WTC11 (cell line): ENCODE results near the gene FNIP2. TPM values are rescaled to one million over a fixed set of nuclear protein-coding genes. Genes with fewer than 3 reads are reported as not detected.

Experiments used
- ATAC-seq: fragments of 200-7000 bp; cut with Tn5 transposase; 2 replicates; pipeline ENCODE4 v1.10.0; 2021; ENCODE audit warnings: mild to moderate bottlenecking, moderate library complexity
- CTCF ChIA-PET: fragments of 300-600 bp; sonication (Branson Sonifier 250); formaldehyde crosslinking; loops from one replicate; lab custom pipeline; 2021; ENCODE audit warnings: antibody characterized with exemption; lab: Charles Lee
- POLR2A ChIA-PET: fragments of 350-600 bp; sonication (Branson Sonifier 250); formaldehyde crosslinking; loops from one replicate; lab custom pipeline; 2021; ENCODE audit warnings: antibody characterized with exemption; lab: Charles Lee
- DNase-seq: peaks from one replicate; pipeline ENCODE4 v3.0.0; 2021; ENCODE audit warnings: low spot score
- H3K27ac Mint-ChIP-seq: 2 replicates; pipeline ENCODE4 v1.8.0; 2021; ENCODE audit warnings: mixed read lengths
- H3K27me3 Mint-ChIP-seq: 2 replicates; pipeline ENCODE4 v1.8.0; 2021; ENCODE audit warnings: low read depth, mild to moderate bottlenecking, moderate library complexity, mixed read lengths
- H3K36me3 Mint-ChIP-seq: 2 replicates; pipeline ENCODE4 v1.8.0; 2021; ENCODE audit warnings: mixed read lengths
- H3K4me1 Mint-ChIP-seq: 2 replicates; pipeline ENCODE4 v1.8.0; 2022; ENCODE audit warnings: mixed read lengths
- H3K4me3 Mint-ChIP-seq: 2 replicates; pipeline ENCODE4 v1.8.0; 2021; ENCODE audit warnings: mild to moderate bottlenecking, moderate library complexity, mixed read lengths
- H3K9me3 Mint-ChIP-seq: 2 replicates; pipeline ENCODE4 v1.8.0; 2021; ENCODE audit warnings: mixed read lengths
- ATF1 ChIP-seq: sonication (generic); formaldehyde crosslinking; IDR thresholded peaks from 2 replicates; pipeline ENCODE4 v1.8.1; 2023; ENCODE audit warnings: mild to moderate bottlenecking, moderate library complexity, missing genetic modification reagents
- FOXP1 ChIP-seq: sonication (generic); formaldehyde crosslinking; IDR thresholded peaks from 2 replicates; pipeline ENCODE4 v1.8.0; 2022; ENCODE audit warnings: missing genetic modification reagents, mild to moderate bottlenecking, moderate library complexity, borderline replicate concordance
- KAT7 ChIP-seq: sonication (generic); formaldehyde crosslinking; IDR thresholded peaks from 2 replicates; pipeline ENCODE4 v1.8.1; 2023; ENCODE audit warnings: missing genetic modification reagents, mild to moderate bottlenecking, borderline replicate concordance
- NFATC4 ChIP-seq: fragments of 250-450 bp; sonication (Bioruptor Pico); IDR thresholded peaks from 2 replicates; pipeline ENCODE4 v1.9.0; 2021; ENCODE audit warnings: mild to moderate bottlenecking
- NFE2L1 ChIP-seq: sonication (generic); formaldehyde crosslinking; IDR thresholded peaks from 2 replicates; pipeline ENCODE4 v1.8.1; 2023; ENCODE audit warnings: missing genetic modification reagents
- RORB ChIP-seq: fragments of 250-450 bp; sonication (Bioruptor Pico); IDR thresholded peaks from 2 replicates; pipeline ENCODE4 v1.9.0; 2021; ENCODE audit warnings: mild to moderate bottlenecking
- TEAD1 ChIP-seq: sonication (generic); formaldehyde crosslinking; IDR thresholded peaks from 2 replicates; pipeline ENCODE4 v1.8.0; 2022; ENCODE audit warnings: mild to moderate bottlenecking, missing genetic modification reagents
- ZNF219 ChIP-seq: sonication (generic); formaldehyde crosslinking; IDR thresholded peaks from 2 replicates; pipeline ENCODE4 v1.8.0; 2023; ENCODE audit warnings: missing genetic modification reagents, mild to moderate bottlenecking, borderline replicate concordance
- ZNF232 ChIP-seq: sonication (generic); formaldehyde crosslinking; IDR thresholded peaks from 2 replicates; pipeline ENCODE4 v1.8.0; 2022; ENCODE audit warnings: mild to moderate bottlenecking, missing genetic modification reagents
- total RNA-seq: library from RNA; stranded (reverse); gene quantifications from 3 replicates; pipeline ENCODE4 v1.2.3, GENCODE V29; 2021
- TF ChIP-seq, protein P1 (sequence below): fragments of 250-450 bp; sonication (Bioruptor Pico); IDR thresholded peaks from 2 replicates; pipeline ENCODE4 v1.9.0; 2021; ENCODE audit warnings: mild to moderate bottlenecking
- TF ChIP-seq, protein P2 (sequence below): sonication (generic); formaldehyde crosslinking; IDR thresholded peaks from 2 replicates; pipeline ENCODE4 v1.8.0; 2023; ENCODE audit warnings: missing genetic modification reagents, mild to moderate bottlenecking, borderline replicate concordance
- TF ChIP-seq, protein P3 (sequence below): sonication (generic); formaldehyde crosslinking; IDR thresholded peaks from 2 replicates; pipeline ENCODE4 v1.8.1; 2022; ENCODE audit warnings: mild to moderate bottlenecking, missing genetic modification reagents, moderate library complexity, borderline replicate concordance
- TF ChIP-seq, protein P4 (sequence below): fragments of 250-450 bp; sonication (Bioruptor Pico); IDR thresholded peaks from 2 replicates; pipeline ENCODE4 v1.9.0; 2021; ENCODE audit warnings: mild to moderate bottlenecking, borderline replicate concordance
- TF ChIP-seq, protein P5 (sequence below): fragments of 250-450 bp; sonication (Bioruptor Pico); IDR thresholded peaks from 2 replicates; pipeline ENCODE4 v2.1.2; 2022; ENCODE audit warnings: mild to moderate bottlenecking, moderate library complexity
- TF ChIP-seq, protein P6 (sequence below): fragments of 250-450 bp; sonication (Bioruptor Pico); IDR thresholded peaks from 2 replicates; pipeline ENCODE4 v1.9.0; 2021; ENCODE audit warnings: moderate library complexity, mild to moderate bottlenecking, inconsistent platforms, borderline replicate concordance
- TF ChIP-seq, protein P7 (sequence below): sonication (generic); formaldehyde crosslinking; IDR thresholded peaks from 2 replicates; pipeline ENCODE4 v1.8.0; 2022; ENCODE audit warnings: mild to moderate bottlenecking, missing genetic modification reagents
- TF ChIP-seq, protein P8 (sequence below): sonication (generic); formaldehyde crosslinking; IDR thresholded peaks from 2 replicates; pipeline ENCODE4 v1.8.0; 2022; ENCODE audit warnings: mild to moderate bottlenecking, missing genetic modification reagents

The FNIP2 gene
- total RNA-seq, 1 experiment from 2014 or later = 8.6 TPM

DNA sequence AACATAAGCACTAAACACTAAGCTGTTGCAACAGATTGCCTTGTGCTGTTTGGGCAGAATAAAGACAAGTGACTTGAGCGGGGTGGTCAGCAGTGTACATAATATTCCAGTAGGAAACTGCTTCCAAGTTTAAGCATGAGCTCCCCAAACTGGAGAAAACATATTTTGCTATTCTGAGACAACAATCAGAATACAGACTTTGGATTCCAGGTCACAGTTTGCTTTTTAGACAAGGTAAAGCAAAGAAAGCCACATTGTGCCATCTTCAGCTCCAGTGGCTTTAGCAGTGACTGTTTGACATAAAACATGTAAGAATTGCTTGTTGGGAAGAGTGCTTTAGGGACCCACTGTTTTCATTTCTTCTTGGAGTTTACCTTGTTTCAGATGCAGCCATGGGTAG is 136.0 kb downstream of the FNIP2 start:
- ChIA-PET CTCF (no interaction called here), POLR2A (no interaction called here)
- Mint-ChIP-seq H3K36me3 (peaks cover 5% of the 10 kb centered on the region), H3K4me1 (peaks cover 21% of the 10 kb centered on the region), H3K9me3 (peaks cover 10% of the 10 kb centered on the region; the same call in 1 of the 2 replicates), H3K27me3 (no peaks in the 10 kb centered on the region), H3K4me3 (no peak overlapping the region), H3K27ac (peak overlapping the region; percentile 26; the same call in 1 of the 2 replicates)
- no peak for ATAC-seq
- DNase-seq = no peak
- TF ChIP-seq NFATC4 (CRISPR knock-in tag) = no peak
- TF ChIP-seq RORB (CRISPR knock-in tag) = no peak
- TF ChIP-seq, protein P1, sequence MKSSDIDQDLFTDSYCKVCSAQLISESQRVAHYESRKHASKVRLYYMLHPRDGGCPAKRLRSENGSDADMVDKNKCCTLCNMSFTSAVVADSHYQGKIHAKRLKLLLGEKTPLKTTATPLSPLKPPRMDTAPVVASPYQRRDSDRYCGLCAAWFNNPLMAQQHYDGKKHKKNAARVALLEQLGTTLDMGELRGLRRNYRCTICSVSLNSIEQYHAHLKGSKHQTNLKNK = no peak
- TF ChIP-seq ZNF219 (CRISPR knock-in tag) = no peak
- TF ChIP-seq ZNF232 (CRISPR knock-in tag) = no peak
- TF ChIP-seq, protein P2, sequence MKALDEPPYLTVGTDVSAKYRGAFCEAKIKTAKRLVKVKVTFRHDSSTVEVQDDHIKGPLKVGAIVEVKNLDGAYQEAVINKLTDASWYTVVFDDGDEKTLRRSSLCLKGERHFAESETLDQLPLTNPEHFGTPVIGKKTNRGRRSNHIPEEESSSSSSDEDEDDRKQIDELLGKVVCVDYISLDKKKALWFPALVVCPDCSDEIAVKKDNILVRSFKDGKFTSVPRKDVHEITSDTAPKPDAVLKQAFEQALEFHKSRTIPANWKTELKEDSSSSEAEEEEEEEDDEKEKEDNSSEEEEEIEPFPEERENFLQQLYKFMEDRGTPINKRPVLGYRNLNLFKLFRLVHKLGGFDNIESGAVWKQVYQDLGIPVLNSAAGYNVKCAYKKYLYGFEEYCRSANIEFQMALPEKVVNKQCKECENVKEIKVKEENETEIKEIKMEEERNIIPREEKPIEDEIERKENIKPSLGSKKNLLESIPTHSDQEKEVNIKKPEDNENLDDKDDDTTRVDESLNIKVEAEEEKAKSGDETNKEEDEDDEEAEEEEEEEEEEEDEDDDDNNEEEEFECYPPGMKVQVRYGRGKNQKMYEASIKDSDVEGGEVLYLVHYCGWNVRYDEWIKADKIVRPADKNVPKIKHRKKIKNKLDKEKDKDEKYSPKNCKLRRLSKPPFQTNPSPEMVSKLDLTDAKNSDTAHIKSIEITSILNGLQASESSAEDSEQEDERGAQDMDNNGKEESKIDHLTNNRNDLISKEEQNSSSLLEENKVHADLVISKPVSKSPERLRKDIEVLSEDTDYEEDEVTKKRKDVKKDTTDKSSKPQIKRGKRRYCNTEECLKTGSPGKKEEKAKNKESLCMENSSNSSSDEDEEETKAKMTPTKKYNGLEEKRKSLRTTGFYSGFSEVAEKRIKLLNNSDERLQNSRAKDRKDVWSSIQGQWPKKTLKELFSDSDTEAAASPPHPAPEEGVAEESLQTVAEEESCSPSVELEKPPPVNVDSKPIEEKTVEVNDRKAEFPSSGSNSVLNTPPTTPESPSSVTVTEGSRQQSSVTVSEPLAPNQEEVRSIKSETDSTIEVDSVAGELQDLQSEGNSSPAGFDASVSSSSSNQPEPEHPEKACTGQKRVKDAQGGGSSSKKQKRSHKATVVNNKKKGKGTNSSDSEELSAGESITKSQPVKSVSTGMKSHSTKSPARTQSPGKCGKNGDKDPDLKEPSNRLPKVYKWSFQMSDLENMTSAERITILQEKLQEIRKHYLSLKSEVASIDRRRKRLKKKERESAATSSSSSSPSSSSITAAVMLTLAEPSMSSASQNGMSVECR (CRISPR knock-in tag) = no peak
- TF ChIP-seq, protein P3, sequence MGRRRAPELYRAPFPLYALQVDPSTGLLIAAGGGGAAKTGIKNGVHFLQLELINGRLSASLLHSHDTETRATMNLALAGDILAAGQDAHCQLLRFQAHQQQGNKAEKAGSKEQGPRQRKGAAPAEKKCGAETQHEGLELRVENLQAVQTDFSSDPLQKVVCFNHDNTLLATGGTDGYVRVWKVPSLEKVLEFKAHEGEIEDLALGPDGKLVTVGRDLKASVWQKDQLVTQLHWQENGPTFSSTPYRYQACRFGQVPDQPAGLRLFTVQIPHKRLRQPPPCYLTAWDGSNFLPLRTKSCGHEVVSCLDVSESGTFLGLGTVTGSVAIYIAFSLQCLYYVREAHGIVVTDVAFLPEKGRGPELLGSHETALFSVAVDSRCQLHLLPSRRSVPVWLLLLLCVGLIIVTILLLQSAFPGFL (CRISPR knock-in tag) = no peak
- no peak for TF ChIP-seq FOXP1
- TF ChIP-seq, protein P4, sequence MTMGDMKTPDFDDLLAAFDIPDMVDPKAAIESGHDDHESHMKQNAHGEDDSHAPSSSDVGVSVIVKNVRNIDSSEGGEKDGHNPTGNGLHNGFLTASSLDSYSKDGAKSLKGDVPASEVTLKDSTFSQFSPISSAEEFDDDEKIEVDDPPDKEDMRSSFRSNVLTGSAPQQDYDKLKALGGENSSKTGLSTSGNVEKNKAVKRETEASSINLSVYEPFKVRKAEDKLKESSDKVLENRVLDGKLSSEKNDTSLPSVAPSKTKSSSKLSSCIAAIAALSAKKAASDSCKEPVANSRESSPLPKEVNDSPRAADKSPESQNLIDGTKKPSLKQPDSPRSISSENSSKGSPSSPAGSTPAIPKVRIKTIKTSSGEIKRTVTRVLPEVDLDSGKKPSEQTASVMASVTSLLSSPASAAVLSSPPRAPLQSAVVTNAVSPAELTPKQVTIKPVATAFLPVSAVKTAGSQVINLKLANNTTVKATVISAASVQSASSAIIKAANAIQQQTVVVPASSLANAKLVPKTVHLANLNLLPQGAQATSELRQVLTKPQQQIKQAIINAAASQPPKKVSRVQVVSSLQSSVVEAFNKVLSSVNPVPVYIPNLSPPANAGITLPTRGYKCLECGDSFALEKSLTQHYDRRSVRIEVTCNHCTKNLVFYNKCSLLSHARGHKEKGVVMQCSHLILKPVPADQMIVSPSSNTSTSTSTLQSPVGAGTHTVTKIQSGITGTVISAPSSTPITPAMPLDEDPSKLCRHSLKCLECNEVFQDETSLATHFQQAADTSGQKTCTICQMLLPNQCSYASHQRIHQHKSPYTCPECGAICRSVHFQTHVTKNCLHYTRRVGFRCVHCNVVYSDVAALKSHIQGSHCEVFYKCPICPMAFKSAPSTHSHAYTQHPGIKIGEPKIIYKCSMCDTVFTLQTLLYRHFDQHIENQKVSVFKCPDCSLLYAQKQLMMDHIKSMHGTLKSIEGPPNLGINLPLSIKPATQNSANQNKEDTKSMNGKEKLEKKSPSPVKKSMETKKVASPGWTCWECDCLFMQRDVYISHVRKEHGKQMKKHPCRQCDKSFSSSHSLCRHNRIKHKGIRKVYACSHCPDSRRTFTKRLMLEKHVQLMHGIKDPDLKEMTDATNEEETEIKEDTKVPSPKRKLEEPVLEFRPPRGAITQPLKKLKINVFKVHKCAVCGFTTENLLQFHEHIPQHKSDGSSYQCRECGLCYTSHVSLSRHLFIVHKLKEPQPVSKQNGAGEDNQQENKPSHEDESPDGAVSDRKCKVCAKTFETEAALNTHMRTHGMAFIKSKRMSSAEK (CRISPR knock-in tag) = no peak

DNA sequence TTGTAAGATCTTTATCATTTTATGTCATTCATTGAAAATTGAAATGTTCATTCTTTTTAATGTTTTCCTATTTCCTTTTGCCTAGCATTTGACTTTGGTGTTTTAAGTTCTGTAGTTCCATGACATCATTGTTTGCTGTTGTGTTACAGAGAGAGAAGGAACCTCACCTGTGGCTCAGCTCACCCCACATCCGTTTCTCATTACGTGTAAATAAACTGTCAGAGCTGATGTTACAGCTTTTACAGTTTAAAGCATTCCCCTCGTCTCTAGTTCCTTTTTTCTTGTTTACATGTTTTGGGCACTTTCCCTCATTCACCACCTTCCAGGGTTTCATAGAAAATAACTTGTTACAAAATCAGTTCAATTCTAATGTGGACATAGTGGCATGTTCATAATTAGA is 137.2 kb downstream of the FNIP2 start:
- Mint-ChIP-seq H3K27me3 (no peaks in the 10 kb centered on the region), H3K36me3 (peaks cover 5% of the 10 kb centered on the region), H3K27ac (no peak overlapping the region), H3K4me3 (no peak overlapping the region), H3K9me3 (peaks cover 10% of the 10 kb centered on the region; the same call in 1 of the 2 replicates), H3K4me1 (peaks cover 24% of the 10 kb centered on the region)
- ChIA-PET POLR2A (no interaction called here), CTCF (interaction anchor here (1.2 kb wide), 2 partner anchors 10 to 270 kb away, joined by 3 read pairs; no protein-coding TSS in a partner anchor)
- DNase-seq (no peak), ATAC-seq (no peak)
- TF ChIP-seq, protein P5, sequence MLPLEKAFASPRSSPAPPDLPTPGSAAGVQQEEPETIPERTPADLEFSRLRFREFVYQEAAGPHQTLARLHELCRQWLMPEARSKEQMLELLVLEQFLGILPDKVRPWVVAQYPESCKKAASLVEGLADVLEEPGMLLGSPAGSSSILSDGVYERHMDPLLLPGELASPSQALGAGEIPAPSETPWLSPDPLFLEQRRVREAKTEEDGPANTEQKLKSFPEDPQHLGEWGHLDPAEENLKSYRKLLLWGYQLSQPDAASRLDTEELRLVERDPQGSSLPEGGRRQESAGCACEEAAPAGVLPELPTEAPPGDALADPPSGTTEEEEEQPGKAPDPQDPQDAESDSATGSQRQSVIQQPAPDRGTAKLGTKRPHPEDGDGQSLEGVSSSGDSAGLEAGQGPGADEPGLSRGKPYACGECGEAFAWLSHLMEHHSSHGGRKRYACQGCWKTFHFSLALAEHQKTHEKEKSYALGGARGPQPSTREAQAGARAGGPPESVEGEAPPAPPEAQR (CRISPR knock-in tag) = no peak
- TF ChIP-seq ZNF219 (CRISPR knock-in tag) (no peak), KAT7 (no peak), ATF1 (CRISPR knock-in tag) (no peak), TEAD1 (CRISPR knock-in tag) (no peak), NFE2L1 (no peak)
- TF ChIP-seq, protein P6, sequence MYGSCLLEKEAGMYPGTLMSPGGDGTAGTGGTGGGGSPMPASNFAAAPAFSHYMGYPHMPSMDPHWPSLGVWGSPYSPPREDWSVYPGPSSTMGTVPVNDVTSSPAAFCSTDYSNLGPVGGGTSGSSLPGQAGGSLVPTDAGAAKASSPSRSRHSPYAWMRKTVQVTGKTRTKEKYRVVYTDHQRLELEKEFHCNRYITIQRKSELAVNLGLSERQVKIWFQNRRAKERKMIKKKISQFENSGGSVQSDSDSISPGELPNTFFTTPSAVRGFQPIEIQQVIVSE (CRISPR knock-in tag) = no peak
- TF ChIP-seq, protein P7, sequence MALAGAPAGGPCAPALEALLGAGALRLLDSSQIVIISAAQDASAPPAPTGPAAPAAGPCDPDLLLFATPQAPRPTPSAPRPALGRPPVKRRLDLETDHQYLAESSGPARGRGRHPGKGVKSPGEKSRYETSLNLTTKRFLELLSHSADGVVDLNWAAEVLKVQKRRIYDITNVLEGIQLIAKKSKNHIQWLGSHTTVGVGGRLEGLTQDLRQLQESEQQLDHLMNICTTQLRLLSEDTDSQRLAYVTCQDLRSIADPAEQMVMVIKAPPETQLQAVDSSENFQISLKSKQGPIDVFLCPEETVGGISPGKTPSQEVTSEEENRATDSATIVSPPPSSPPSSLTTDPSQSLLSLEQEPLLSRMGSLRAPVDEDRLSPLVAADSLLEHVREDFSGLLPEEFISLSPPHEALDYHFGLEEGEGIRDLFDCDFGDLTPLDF (CRISPR knock-in tag) = no peak
- TF ChIP-seq, protein P8, sequence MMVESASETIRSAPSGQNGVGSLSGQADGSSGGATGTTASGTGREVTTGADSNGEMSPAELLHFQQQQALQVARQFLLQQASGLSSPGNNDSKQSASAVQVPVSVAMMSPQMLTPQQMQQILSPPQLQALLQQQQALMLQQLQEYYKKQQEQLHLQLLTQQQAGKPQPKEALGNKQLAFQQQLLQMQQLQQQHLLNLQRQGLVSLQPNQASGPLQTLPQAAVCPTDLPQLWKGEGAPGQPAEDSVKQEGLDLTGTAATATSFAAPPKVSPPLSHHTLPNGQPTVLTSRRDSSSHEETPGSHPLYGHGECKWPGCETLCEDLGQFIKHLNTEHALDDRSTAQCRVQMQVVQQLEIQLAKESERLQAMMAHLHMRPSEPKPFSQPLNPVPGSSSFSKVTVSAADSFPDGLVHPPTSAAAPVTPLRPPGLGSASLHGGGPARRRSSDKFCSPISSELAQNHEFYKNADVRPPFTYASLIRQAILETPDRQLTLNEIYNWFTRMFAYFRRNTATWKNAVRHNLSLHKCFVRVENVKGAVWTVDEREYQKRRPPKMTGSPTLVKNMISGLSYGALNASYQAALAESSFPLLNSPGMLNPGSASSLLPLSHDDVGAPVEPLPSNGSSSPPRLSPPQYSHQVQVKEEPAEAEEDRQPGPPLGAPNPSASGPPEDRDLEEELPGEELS (CRISPR knock-in tag) = no peak
